ENCODE results near the gene ADAMTSL4.
A peak's percentile ranks its signal among the peaks of the same experiment; 100 is the strongest.

The ADAMTSL4 gene

GRCh38 chr1:150548632-150549495, at the start of gene ADAMTSL4:
ADAMTSL4 (plus strand) TSS chr1:150549408; CDS start chr1:150552289, 2,881 bp downstream.
- H3K9ac ChIP-seq (ENCODE audit: low read depth, low read length) = peak within 1 kb of the TSS; percentile 60

GRCh38 chr1:150505431-150505830, 43.8 kb upstream of the ADAMTSL4 start:
- peaks cover 36% of the 10 kb centered on the region for H3K36me3 ChIP-seq (ENCODE audit: control insufficient read depth, insufficient read depth, low read length)

More at GRCh38 chr1:150548632-150549495, at the start of gene ADAMTSL4:
- H3K4me1 ChIP-seq (ENCODE audit: control insufficient read depth, insufficient read depth, low read length) = peaks cover 5% of the 10 kb centered on the region
- H3K4me3 ChIP-seq (ENCODE audit: low read depth, low read length) = peak within 1 kb of the TSS; percentile 65
- H3K9me3 ChIP-seq (ENCODE audit: control insufficient read depth, insufficient read depth, low read length) = no peaks in the 10 kb centered on the region
- no peaks in the 10 kb centered on the region for H3K36me3 ChIP-seq (ENCODE audit: control insufficient read depth, insufficient read depth, low read length)
- peaks cover 4% of the 10 kb centered on the region for H3K27me3 ChIP-seq (ENCODE audit: control insufficient read depth, insufficient read depth, low read length)

GRCh38 chr1:150507912-150508864, 41.0 kb upstream of the ADAMTSL4 start, which contains the start of gene ECM1:
ECM1 (plus strand) TSS chr1:150508109; CDS start chr1:150508210, 101 bp downstream.
- Histone ChIP-seq H3K9me3 (ENCODE audit: control insufficient read depth, insufficient read depth, low read length) (no peaks in the 10 kb centered on the region), H3K9ac (ENCODE audit: low read depth, low read length) (no peak within 1 kb of the TSS), H3K36me3 (ENCODE audit: control insufficient read depth, insufficient read depth, low read length) (peaks cover 33% of the 10 kb centered on the region), H3K4me1 (ENCODE audit: control insufficient read depth, insufficient read depth, low read length) (no peaks in the 10 kb centered on the region), H3K27me3 (ENCODE audit: control insufficient read depth, insufficient read depth, low read length) (no peaks in the 10 kb centered on the region), H3K4me3 (ENCODE audit: low read depth, low read length) (no peak within 1 kb of the TSS)

More at GRCh38 chr1:150505431-150505830, 43.8 kb upstream of the ADAMTSL4 start:
- Histone ChIP-seq H3K27me3 (ENCODE audit: control insufficient read depth, insufficient read depth, low read length) (no peaks in the 10 kb centered on the region), H3K4me3 (ENCODE audit: low read depth, low read length) (no peak overlapping the region), H3K9ac (ENCODE audit: low read depth, low read length) (no peak overlapping the region), H3K4me1 (ENCODE audit: control insufficient read depth, insufficient read depth, low read length) (no peaks in the 10 kb centered on the region), H3K9me3 (ENCODE audit: control insufficient read depth, insufficient read depth, low read length) (no peaks in the 10 kb centered on the region)

- no peak overlapping the region for H3K4me3 ChIP-seq (ENCODE audit: low read depth, low read length)
Measured at GRCh38 chr1:150508982-150509381, 40.2 kb upstream of the ADAMTSL4 start.

GRCh38 chr1:150511551-150511950, 37.7 kb upstream of the ADAMTSL4 start:
- H3K36me3 ChIP-seq (ENCODE audit: control insufficient read depth, insufficient read depth, low read length) = peaks cover 8% of the 10 kb centered on the region
- H3K9me3 ChIP-seq (ENCODE audit: control insufficient read depth, insufficient read depth, low read length) = no peaks in the 10 kb centered on the region
- H3K9ac ChIP-seq (ENCODE audit: low read depth, low read length) = no peak overlapping the region
- H3K4me1 ChIP-seq (ENCODE audit: control insufficient read depth, insufficient read depth, low read length) = peaks cover 1% of the 10 kb centered on the region
- H3K4me3 ChIP-seq (ENCODE audit: low read depth, low read length) = no peak overlapping the region
- no peaks in the 10 kb centered on the region for H3K27me3 ChIP-seq (ENCODE audit: control insufficient read depth, insufficient read depth, low read length)

More at GRCh38 chr1:150508982-150509381, 40.2 kb upstream of the ADAMTSL4 start:
- H3K27me3 ChIP-seq (ENCODE audit: control insufficient read depth, insufficient read depth, low read length) = no peaks in the 10 kb centered on the region
- H3K36me3 ChIP-seq (ENCODE audit: control insufficient read depth, insufficient read depth, low read length) = peaks cover 28% of the 10 kb centered on the region
- H3K9me3 ChIP-seq (ENCODE audit: control insufficient read depth, insufficient read depth, low read length) = no peaks in the 10 kb centered on the region
- no peak overlapping the region for H3K9ac ChIP-seq (ENCODE audit: low read depth, low read length)
- no peaks in the 10 kb centered on the region for H3K4me1 ChIP-seq (ENCODE audit: control insufficient read depth, insufficient read depth, low read length)

- Histone ChIP-seq H3K27me3 (ENCODE audit: control insufficient read depth, insufficient read depth, low read length) (no peaks in the 10 kb centered on the region), H3K4me1 (ENCODE audit: control insufficient read depth, insufficient read depth, low read length) (peaks cover 3% of the 10 kb centered on the region), H3K9me3 (ENCODE audit: control insufficient read depth, insufficient read depth, low read length) (no peaks in the 10 kb centered on the region), H3K4me3 (ENCODE audit: low read depth, low read length) (no peak overlapping the region), H3K36me3 (ENCODE audit: control insufficient read depth, insufficient read depth, low read length) (peaks cover 8% of the 10 kb centered on the region), H3K9ac (ENCODE audit: low read depth, low read length) (no peak overlapping the region)
Measured at GRCh38 chr1:150511985-150512660, 37.1 kb upstream of the ADAMTSL4 start.

GRCh38 chr1:150512846-150513245, 36.4 kb upstream of the ADAMTSL4 start:
- no peaks in the 10 kb centered on the region for H3K9me3 ChIP-seq (ENCODE audit: control insufficient read depth, insufficient read depth, low read length)
- H3K27me3 ChIP-seq (ENCODE audit: control insufficient read depth, insufficient read depth, low read length) = no peaks in the 10 kb centered on the region
- H3K4me1 ChIP-seq (ENCODE audit: control insufficient read depth, insufficient read depth, low read length) = peaks cover 3% of the 10 kb centered on the region
- H3K4me3 ChIP-seq (ENCODE audit: low read depth, low read length) = no peak overlapping the region
- peaks cover 6% of the 10 kb centered on the region for H3K36me3 ChIP-seq (ENCODE audit: control insufficient read depth, insufficient read depth, low read length)
- no peak overlapping the region for H3K9ac ChIP-seq (ENCODE audit: low read depth, low read length)

- H3K4me1 ChIP-seq (ENCODE audit: control insufficient read depth, insufficient read depth, low read length) = peaks cover 3% of the 10 kb centered on the region
- no peak overlapping the region for H3K4me3 ChIP-seq (ENCODE audit: low read depth, low read length)
- H3K9me3 ChIP-seq (ENCODE audit: control insufficient read depth, insufficient read depth, low read length) = no peaks in the 10 kb centered on the region
- H3K9ac ChIP-seq (ENCODE audit: low read depth, low read length) = no peak overlapping the region
- peaks cover 3% of the 10 kb centered on the region for H3K36me3 ChIP-seq (ENCODE audit: control insufficient read depth, insufficient read depth, low read length)
- no peaks in the 10 kb centered on the region for H3K27me3 ChIP-seq (ENCODE audit: control insufficient read depth, insufficient read depth, low read length)
Measured at GRCh38 chr1:150513351-150513791, 35.8 kb upstream of the ADAMTSL4 start.

- no peak overlapping the region for H3K9ac ChIP-seq (ENCODE audit: low read depth, low read length)
- H3K4me3 ChIP-seq (ENCODE audit: low read depth, low read length) = no peak overlapping the region
- H3K27me3 ChIP-seq (ENCODE audit: control insufficient read depth, insufficient read depth, low read length) = no peaks in the 10 kb centered on the region
- peaks cover 3% of the 10 kb centered on the region for H3K4me1 ChIP-seq (ENCODE audit: control insufficient read depth, insufficient read depth, low read length)
- H3K36me3 ChIP-seq (ENCODE audit: control insufficient read depth, insufficient read depth, low read length) = peaks cover 3% of the 10 kb centered on the region
- no peaks in the 10 kb centered on the region for H3K9me3 ChIP-seq (ENCODE audit: control insufficient read depth, insufficient read depth, low read length)
Measured at GRCh38 chr1:150514260-150514659, 34.9 kb upstream of the ADAMTSL4 start.

- Histone ChIP-seq H3K9me3 (ENCODE audit: control insufficient read depth, insufficient read depth, low read length) (no peaks in the 10 kb centered on the region), H3K4me3 (ENCODE audit: low read depth, low read length) (peak overlapping the region; percentile 74), H3K27me3 (ENCODE audit: control insufficient read depth, insufficient read depth, low read length) (no peaks in the 10 kb centered on the region), H3K36me3 (ENCODE audit: control insufficient read depth, insufficient read depth, low read length) (no peaks in the 10 kb centered on the region), H3K9ac (ENCODE audit: low read depth, low read length) (peak overlapping the region; percentile 55), H3K4me1 (ENCODE audit: control insufficient read depth, insufficient read depth, low read length) (peaks cover 3% of the 10 kb centered on the region)
Measured at GRCh38 chr1:150514913-150515327, 34.3 kb upstream of the ADAMTSL4 start.

Measured in iPS-15b (cell line).